H1 (cell line): ENCODE data around the gene UMODL1. TPM values are rescaled to one million over a fixed set of nuclear protein-coding genes. Genes with fewer than 3 reads are reported as not detected.

Source experiments
- CTCF ChIA-PET: fragments of 300-600 bp; sonication (Branson Sonifier 250); formaldehyde crosslinking; loops from one replicate; lab custom pipeline; 2021; ENCODE audit not compliant: partially characterized antibody; lab: Charles Lee
- POLR2A ChIA-PET: fragments of 300-600 bp; sonication (Branson Sonifier 250); formaldehyde crosslinking; loops from one replicate; lab custom pipeline; 2021; ENCODE audit warnings: inconsistent platforms; ENCODE audit not compliant: partially characterized antibody; lab: Charles Lee
- DNase-seq, 2 experiments: peaks; one replicate each; pipeline versions ENCODE4 v3.0.0 to v3.0.0-alpha.2; 2010 to 2022; ENCODE audit warnings: low spot score in 2 of 2, low read depth in 1 of 2, mixed read lengths in 1 of 2
- FAIRE-seq: peaks from 2 replicates; lab custom pipeline; 2011; peaks lifted over from hg19 to GRCh38; lab: Jason Lieb, UNC
- H2AFZ ChIP-seq: 2 replicates; pipeline ENCODE4 v1.8.1; 2012; ENCODE audit warnings: low read length, inconsistent platforms
- H2AK5ac ChIP-seq: 2 replicates; pipeline ENCODE4 v1.6.1; 2013; ENCODE audit warnings: low read depth, low read length
- H2BK120ac ChIP-seq: replicated peaks from 2 replicates; pipeline ENCODE3; 2013; ENCODE audit warnings: low read depth, low read length, inconsistent platforms
- H2BK12ac ChIP-seq: 2 replicates; pipeline ENCODE4 v1.6.1; 2013; ENCODE audit warnings: low read depth, low read length
- H2BK15ac ChIP-seq: 2 replicates; pipeline ENCODE4 v1.6.1; 2013; ENCODE audit warnings: low read length
- H2BK20ac ChIP-seq: 2 replicates; pipeline ENCODE4 v1.6.1; 2013; ENCODE audit warnings: low read length
- H2BK5ac ChIP-seq: 2 replicates; pipeline ENCODE4 v1.6.1; 2013; ENCODE audit warnings: low read depth, low read length
- H3K14ac ChIP-seq: 2 replicates; pipeline ENCODE4 v1.6.1; 2013; ENCODE audit warnings: inconsistent platforms; ENCODE audit not compliant: insufficient read length
- H3K18ac ChIP-seq: 2 replicates; pipeline ENCODE4 v1.6.1; 2013; ENCODE audit warnings: low read length; ENCODE audit errors: extremely low read depth
- H3K23ac ChIP-seq: 2 replicates; pipeline ENCODE4 v1.6.1; 2013; ENCODE audit warnings: inconsistent platforms; ENCODE audit not compliant: insufficient read length
- H3K23me2 ChIP-seq: 2 replicates; pipeline ENCODE4 v1.6.1; 2013; ENCODE audit warnings: low read depth, low read length
- H3K27ac ChIP-seq: 2 replicates; pipeline ENCODE4 v1.6.1; 2011; ENCODE audit warnings: low read depth, low read length, inconsistent platforms
- H3K27me3 ChIP-seq, 4 experiments: replicated peaks in 1 of 4; 1 replicate in 1 of 4; 2 replicates in 3 of 4; pipeline versions ENCODE4 v1.6.1 to v1.8.1; 2011 to 2013; ENCODE audit warnings: low read length in 3 of 4, mild to moderate bottlenecking in 3 of 4, inconsistent platforms in 2 of 4, mixed read lengths in 2 of 4, moderate library complexity in 1 of 4; ENCODE audit not compliant: control insufficient read depth in 3 of 4, insufficient read depth in 3 of 4; ENCODE audit errors: extremely low read depth in 1 of 4
- H3K36me3 ChIP-seq, 4 experiments: 2 replicates each; pipeline versions ENCODE4 v1.6.1 to v1.8.1; 2011 to 2013; ENCODE audit warnings: mild to moderate bottlenecking in 4 of 4, low read length in 3 of 4, moderate library complexity in 2 of 4, control low read depth in 1 of 4, inconsistent platforms in 1 of 4; ENCODE audit not compliant: insufficient read depth in 4 of 4, control insufficient read depth in 2 of 4
- H3K4ac ChIP-seq: replicated peaks from 2 replicates; pipeline ENCODE3; 2013; ENCODE audit warnings: low read length, low read depth, mixed read lengths, inconsistent platforms; ENCODE audit not compliant: insufficient read length
- H3K4me1 ChIP-seq, 4 experiments: replicated peaks in 1 of 4; 1 replicate in 1 of 4; 2 replicates in 3 of 4; pipeline versions ENCODE4 v1.6.1 to v1.8.1; 2011 to 2013; ENCODE audit warnings: low read length in 3 of 4, inconsistent platforms in 2 of 4, mixed read lengths in 1 of 4; ENCODE audit not compliant: insufficient read depth in 4 of 4, control insufficient read depth in 3 of 4
- H3K4me2 ChIP-seq, 2 experiments: 2 replicates each; pipeline versions ENCODE4 v1.6.1 to v1.8.1; 2011 to 2013; ENCODE audit warnings: low read depth in 2 of 2, low read length in 2 of 2, control low read depth in 1 of 2, inconsistent platforms in 1 of 2, mild to moderate bottlenecking in 1 of 2; ENCODE audit not compliant: insufficient read depth in 1 of 2
- H3K4me3 ChIP-seq, 4 experiments: fragments of 200-600, 300-600 bp in 1 of 4; sonication (generic), shearing (Covaris generic), sonication (Bioruptor Twin) in 1 of 4; 2 replicates each; pipeline versions ENCODE4 v1.5.1 to v1.8.1; 2011 to 2016; ENCODE audit warnings: low read length in 4 of 4, low read depth in 3 of 4, control low read depth in 2 of 4, inconsistent platforms in 2 of 4, mild to moderate bottlenecking in 2 of 4, mixed read lengths in 1 of 4, moderate library complexity in 1 of 4; ENCODE audit not compliant: insufficient read depth in 2 of 4; ENCODE audit errors: extremely low read depth in 1 of 4
- H3K56ac ChIP-seq: replicated peaks from 2 replicates; pipeline ENCODE3; 2013; ENCODE audit warnings: low read depth, mild to moderate bottlenecking, mixed read lengths, low read length, inconsistent platforms; ENCODE audit not compliant: insufficient read length
- H3K79me1 ChIP-seq: 2 replicates; pipeline ENCODE4 v1.6.1; 2013; ENCODE audit warnings: low read depth, low read length, control low read depth
- H3K79me2 ChIP-seq, 2 experiments: 2 replicates each; pipeline versions ENCODE4 v1.6.1 to v1.8.1; 2012 to 2013; ENCODE audit warnings: low read length in 2 of 2, mild to moderate bottlenecking in 2 of 2, inconsistent platforms in 1 of 2; ENCODE audit not compliant: insufficient read depth in 2 of 2, control insufficient read depth in 1 of 2
- H3K9ac ChIP-seq, 4 experiments: replicated peaks in 1 of 4; 1 replicate in 1 of 4; 2 replicates in 3 of 4; pipeline versions ENCODE4 v1.6.1 to v1.8.1; 2011 to 2013; ENCODE audit warnings: low read depth in 3 of 4, low read length in 3 of 4, control low read depth in 2 of 4, mild to moderate bottlenecking in 2 of 4, moderate library complexity in 2 of 4, inconsistent platforms in 1 of 4; ENCODE audit errors: extremely low read depth in 1 of 4
- H3K9me3 ChIP-seq, 2 experiments: 2 replicates each; pipeline versions ENCODE4 v1.6.1 to v1.8.1; 2012 to 2013; ENCODE audit warnings: mild to moderate bottlenecking in 2 of 2, moderate library complexity in 2 of 2, control low read depth in 1 of 2, inconsistent platforms in 1 of 2, low read depth in 1 of 2, low read length in 1 of 2, mixed read lengths in 1 of 2; ENCODE audit not compliant: insufficient read depth in 2 of 2
- H4K20me1 ChIP-seq, 2 experiments: replicated peaks in 1 of 2; 2 replicates each; pipeline versions ENCODE3 to v1.8.1; 2011 to 2013; ENCODE audit warnings: inconsistent platforms in 2 of 2, low read length in 2 of 2, mild to moderate bottlenecking in 1 of 2; ENCODE audit not compliant: insufficient read depth in 2 of 2, control insufficient read depth in 1 of 2
- H4K5ac ChIP-seq: 2 replicates; pipeline ENCODE4 v1.6.1; 2013; ENCODE audit warnings: low read length, low read depth, mixed read lengths, inconsistent platforms; ENCODE audit not compliant: insufficient read length
- H4K8ac ChIP-seq: 2 replicates; pipeline ENCODE4 v1.8.0; 2013; ENCODE audit warnings: mild to moderate bottlenecking, moderate library complexity, low read length, inconsistent platforms; ENCODE audit not compliant: insufficient read depth; ENCODE audit errors: extremely low read depth
- H4K91ac ChIP-seq: replicated peaks from 2 replicates; pipeline ENCODE3; 2013; ENCODE audit warnings: low read length, mixed read lengths, inconsistent platforms; ENCODE audit not compliant: insufficient read length
- CBX5 ChIP-seq: fragments of 300-800, 300-1000 bp; sonication (generic); IDR thresholded peaks from 2 replicates; pipeline ENCODE4 v1.7.1; 2016; ENCODE audit warnings: antibody characterized with exemption, low read length, low read depth
- GABPA ChIP-seq: IDR thresholded peaks from 2 replicates; pipeline ENCODE4 v1.6.1; 2011; ENCODE audit warnings: mild to moderate bottlenecking, low read length, moderate library complexity, borderline replicate concordance; ENCODE audit not compliant: insufficient read depth
- TAF1 ChIP-seq: IDR thresholded peaks from 2 replicates; pipeline ENCODE4 v1.6.1; 2011; ENCODE audit warnings: mild to moderate bottlenecking, low read depth, low read length
- TAF7 ChIP-seq: optimal IDR thresholded peaks from 2 replicates; pipeline ENCODE3; 2011; ENCODE audit warnings: low read depth, mild to moderate bottlenecking, inconsistent platforms, low read length, moderate library complexity, borderline replicate concordance
- WGBS, 2 experiments: shearing (Covaris generic) in 1 of 2; methylation state at CpG; one replicate each; pipeline versions ENCODE4 v1.1.6 to v1.1.7; 2013 to 2015; ENCODE audit warnings: low lambda C conversion rate in 2 of 2, mixed read lengths in 2 of 2, inconsistent platforms in 1 of 2, low coverage in 1 of 2, missing lambda C conversion rate in 1 of 2; ENCODE audit not compliant: insufficient replicate concordance in 2 of 2, insufficient coverage in 1 of 2, insufficient read length in 1 of 2; ENCODE audit errors: extremely low coverage in 1 of 2, missing lambda C conversion rate in 1 of 2; 5-methylcytosine and 5-hydroxymethylcytosine counted together
- polyA plus RNA-seq, 7 experiments: library from polyadenylated mRNA; depleted of rRNA in 3 of 7; stranded (reverse) in 5 of 7; unstranded in 2 of 7; fragments of >200 nt in 5 of 7; fragments of 200-250 nt in 2 of 7; gene quantifications; 1 replicate in 5 of 7; 2 replicates in 1 of 7; 4 replicates in 1 of 7; pipeline versions ENCODE4 v1.2.1 to v1.2.3, GENCODE V29; 2011 to 2013; ENCODE audit warnings: missing spikeins in 2 of 7, mixed read lengths in 2 of 7
- total RNA-seq: library from RNA; stranded (reverse); fragmentation: NEBNext Ultra II Directional; extraction: Animal tissue kit (Norgen Biotek cat#: 25700); gene quantifications from 2 replicates; pipeline ENCODE4 v1.2.1, GENCODE V29; 2021

Gene UMODL1
- total and polyA plus RNA-seq, 2 of the 8 experiments (the other 6 are each of a cell fraction or from before 2014, with no cell fraction given): not detected

- no peaks in the 10 kb centered on the region for H3K4me1 ChIP-seq
- no peaks in the 10 kb centered on the region for H3K9me3 ChIP-seq
- no peak overlapping the region for H3K4ac ChIP-seq
- FAIRE-seq (no peak), DNase-seq (no peak)
- H3K27me3 ChIP-seq: peaks cover 0 to 3% (median 1%) of the 10 kb centered on the region in 4 experiments; a peak in 1 of 7 replicates
- no peak overlapping the region for H3K23ac ChIP-seq
- H3K79me2 ChIP-seq: no peaks in the 10 kb centered on the region
- no peak overlapping the region for H4K91ac ChIP-seq
- TF ChIP-seq TAF1 (no peak), CBX5 (no peak), GABPA (no peak), TAF7 (no peak)
- no peaks in the 10 kb centered on the region for H3K23me2 ChIP-seq
- ChIA-PET POLR2A (no interaction called here), CTCF (interaction anchor here (0.6 to 1.6 kb wide), 3 partner anchors 9 to 68 kb away, joined by 3 to 5 read pairs (median 3); no protein-coding TSS in a partner anchor)
- WGBS, 2 experiments: 79% methylated on average over 5 of the region's 5 CpGs; no CpG with 5 or more reads in 1 of the 2 experiments
- H2BK15ac ChIP-seq: no peak overlapping the region
- no peaks in the 10 kb centered on the region for H4K20me1 ChIP-seq
- H4K8ac ChIP-seq: no peak overlapping the region
- H2BK5ac ChIP-seq: no peak overlapping the region
- H3K18ac ChIP-seq: no peak overlapping the region
- no peak overlapping the region for H2BK20ac ChIP-seq
- H2AFZ ChIP-seq: no peak overlapping the region
- H3K14ac ChIP-seq: no peak overlapping the region
- H2BK12ac ChIP-seq: no peak overlapping the region
- H4K5ac ChIP-seq: no peak overlapping the region
- H3K56ac ChIP-seq: no peak overlapping the region
- no peak overlapping the region for H3K4me3 ChIP-seq
- no peak overlapping the region for H3K9ac ChIP-seq
- no peak overlapping the region for H2BK120ac ChIP-seq
- H2AK5ac ChIP-seq: no peak overlapping the region
- no peak overlapping the region for H3K27ac ChIP-seq
- no peaks in the 10 kb centered on the region for H3K36me3 ChIP-seq
- no peak overlapping the region for H3K4me2 ChIP-seq
- H3K79me1 ChIP-seq: no peaks in the 10 kb centered on the region
Observed at GRCh38 chr21:42191064-42191463, 119.9 kb downstream of the UMODL1 start.
